HepG2 (cell line): ENCODE measurements around the gene ALG14. TPM values are rescaled to one million over a fixed set of nuclear protein-coding genes. Genes with fewer than 3 reads are reported as not detected.
A peak's percentile ranks its signal among the peaks of the same experiment; 100 is the strongest.

Source experiments
- ATAC-seq: fragments of 200-7000 bp; cut with Tn5 transposase; 3 replicates; pipeline ENCODE4 v1.9.1; 2020; ENCODE audit warnings: mild to moderate bottlenecking, moderate library complexity
- BruUV-seq: library from RNA; stranded (reverse); fragments of 400-500 nt; replicated peaks from 2 replicates; lab custom pipeline; 2021; lab: Mats Ljungman, UMichigan
- CTCF ChIA-PET: fragments of 300-600 bp; formaldehyde crosslinking; extraction: SDS; loops from one replicate; lab custom pipeline; 2021; ENCODE audit warnings: low total read pairs, inconsistent platforms, low intra/inter-chr PET ratio; lab: Yijun Ruan, JAX
- POLR2A ChIA-PET: fragments of 350-600 bp; sonication (Branson Sonifier 250); formaldehyde crosslinking; loops from one replicate; lab custom pipeline; 2020; ENCODE audit warnings: antibody characterized with exemption, inconsistent platforms; lab: Yijun Ruan, JAX
- DNase-seq: peaks from one replicate; pipeline ENCODE4 v3.0.0-alpha.2; 2015; ENCODE audit warnings: low spot score
- FAIRE-seq: peaks from 3 replicates; lab custom pipeline; 2011; peaks lifted over from hg19 to GRCh38; lab: Jason Lieb, UNC
- H2AFZ ChIP-seq: one replicate; pipeline ENCODE4 v1.6.1; 2011; ENCODE audit warnings: low read length, inconsistent platforms
- H3K27ac ChIP-seq: fragments of 300-600 bp; 3 replicates; pipeline ENCODE4 v1.8.0; 2011; ENCODE audit warnings: mixed run types, mild to moderate bottlenecking, mixed read lengths, low read length, inconsistent platforms; ENCODE audit not compliant: insufficient read depth; ENCODE audit errors: extremely low read length
- H3K27me3 ChIP-seq, 2 experiments: fragments of 200-600 bp in 1 of 2; 2 replicates in 1 of 2; 3 replicates in 1 of 2; pipeline versions ENCODE4 v1.6.0 to v1.8.0; 2011; ENCODE audit warnings: low read length in 2 of 2, mild to moderate bottlenecking in 2 of 2, moderate library complexity in 2 of 2, inconsistent platforms in 1 of 2; ENCODE audit not compliant: insufficient read depth in 2 of 2, control insufficient read depth in 1 of 2
- H3K36me3 ChIP-seq, 2 experiments: fragments of 200-600 bp in 1 of 2; replicated peaks in 1 of 2; 2 replicates in 1 of 2; 3 replicates in 1 of 2; pipeline versions ENCODE4 v1.5.1 to v1.8.0; 2011; ENCODE audit warnings: low read length in 2 of 2, inconsistent platforms in 1 of 2; ENCODE audit not compliant: insufficient read depth in 2 of 2, control insufficient read depth in 1 of 2
- H3K4me1 ChIP-seq: 2 replicates; pipeline ENCODE4 v1.5.1; 2012; ENCODE audit warnings: low read length, inconsistent platforms; ENCODE audit not compliant: insufficient read depth
- H3K4me2 ChIP-seq: 2 replicates; pipeline ENCODE4 v1.6.0; 2011; ENCODE audit warnings: low read depth, low read length, inconsistent platforms
- H3K4me3 ChIP-seq, 3 experiments: fragments of 200-600 bp in 1 of 3; sonication (generic), shearing (Covaris generic) in 1 of 3; replicated peaks in 1 of 3; 2 replicates each; pipeline ENCODE4 v1.5.1; 2011 to 2016; ENCODE audit warnings: low read length in 3 of 3, inconsistent platforms in 2 of 3, low read depth in 2 of 3, mild to moderate bottlenecking in 2 of 3, control low read depth in 1 of 3, mixed read lengths in 1 of 3; ENCODE audit not compliant: insufficient read depth in 1 of 3
- H3K79me2 ChIP-seq: one replicate; pipeline ENCODE4 v1.6.1; 2011; ENCODE audit warnings: low read length, inconsistent platforms; ENCODE audit not compliant: insufficient read depth
- H3K9ac ChIP-seq: 2 replicates; pipeline ENCODE4 v1.6.0; 2011; ENCODE audit warnings: mild to moderate bottlenecking, low read depth, low read length, inconsistent platforms; ENCODE audit not compliant: insufficient read depth
- H3K9me3 ChIP-seq: 2 replicates; pipeline ENCODE4 v1.5.1; 2012; ENCODE audit warnings: mild to moderate bottlenecking, low read length
- H4K20me1 ChIP-seq: 2 replicates; pipeline ENCODE4 v1.6.0; 2011; ENCODE audit warnings: inconsistent platforms, mild to moderate bottlenecking, low read length, moderate library complexity; ENCODE audit not compliant: insufficient read depth
- MBNL3 ChIP-seq: fragments of 250-450 bp; sonication (Bioruptor Pico); conservative IDR thresholded peaks from 2 replicates; pipeline ENCODE4 v1.8.0; 2022; ENCODE audit warnings: mild to moderate bottlenecking, inconsistent platforms
- POGK ChIP-seq: sonication (generic); formaldehyde crosslinking; conservative IDR thresholded peaks from 2 replicates; pipeline ENCODE4 v1.8.0; 2022; ENCODE audit warnings: mild to moderate bottlenecking, moderate library complexity, missing genetic modification reagents
- RBAK ChIP-seq: sonication (generic); formaldehyde crosslinking; IDR thresholded peaks from 2 replicates; pipeline ENCODE4 v1.5.1; 2020; ENCODE audit warnings: mild to moderate bottlenecking, missing genetic modification reagents
- REXO4 ChIP-seq: sonication (generic); formaldehyde crosslinking; IDR thresholded peaks from 2 replicates; pipeline ENCODE4 v1.8.0; 2022; ENCODE audit warnings: missing genetic modification reagents, mild to moderate bottlenecking, borderline replicate concordance
- SALL1 ChIP-seq: sonication (generic); formaldehyde crosslinking; IDR thresholded peaks from 2 replicates; pipeline ENCODE4 v1.8.0; 2022; ENCODE audit warnings: mild to moderate bottlenecking, missing genetic modification reagents
- SETDB1 ChIP-seq: sonication (generic); formaldehyde crosslinking; IDR thresholded peaks from 2 replicates; pipeline ENCODE4 v1.5.1; 2020; ENCODE audit warnings: missing genetic modification reagents, mild to moderate bottlenecking, borderline replicate concordance
- XBP1 ChIP-seq: sonication (generic); formaldehyde crosslinking; IDR thresholded peaks from 2 replicates; pipeline ENCODE4 v1.5.0; 2020; ENCODE audit warnings: missing genetic modification reagents
- WGBS: methylation state at CpG from one replicate; pipeline ENCODE4 v1.1.6; 2017; ENCODE audit warnings: low lambda C conversion rate; 5-methylcytosine and 5-hydroxymethylcytosine counted together
- in situ Hi-C: cut with HindIII; loops from 2 replicates; pipeline ENCODE4 v1.10.0; 2017; ENCODE audit warnings: low pct_unique_long_range_greater_than_20kb; ENCODE audit not compliant: extremely low pct_ligation_motif_present
- intact Hi-C: fragments of 100-400 bp; cut with micrococcal nuclease; formaldehyde crosslinking; loops from one replicate; pipeline ENCODE4 v1.10.0; 2022; ENCODE audit not compliant: unreplicated experiment
- polyA plus RNA-seq, 8 experiments: library from polyadenylated mRNA; depleted of rRNA in 3 of 8; stranded (reverse) in 7 of 8; unstranded in 1 of 8; fragments of >200 nt; fragmentation: Illumina TruSeq in 4 of 8; extraction: Trizol in 4 of 8; gene quantifications; 2 replicates each; pipeline versions ENCODE4 v1.2.1 to v1.2.3, GENCODE V29; 2011 to 2016; ENCODE audit warnings: low read depth in 4 of 8, missing spikeins in 1 of 8, mixed read lengths in 1 of 8; ENCODE audit not compliant: insufficient read depth in 1 of 8
- total RNA-seq, 5 experiments: library from RNA; depleted of rRNA; stranded (reverse); fragments of >200 nt; fragmentation: Illumina TruSeq; extraction: Trizol; gene quantifications; 2 replicates each; pipeline ENCODE4 v1.2.3, GENCODE V29; 2016; ENCODE audit warnings: low read depth in 1 of 5
- TF ChIP-seq, protein P1 (sequence below): sonication (generic); formaldehyde crosslinking; IDR thresholded peaks from 2 replicates; pipeline ENCODE4 v1.4.0; 2020; ENCODE audit warnings: missing genetic modification reagents

The ALG14 gene
- total and polyA plus RNA-seq, 2 of the 13 experiments (the other 11 are each of a cell fraction or from before 2014, with no cell fraction given), result 4.5 to 12.7 TPM

GRCh38 chr1:94953746-94954145, 119.0 kb downstream of the ALG14 start:
- DNase-seq, result no peak
- H3K79me2 ChIP-seq, result no peaks in the 10 kb centered on the region
- H3K4me3 ChIP-seq, result no peak overlapping the region
- in situ Hi-C loops (no loop called here), intact Hi-C loops (no loop called here)
- no peak overlapping the region for H3K27ac ChIP-seq
- H3K4me2 ChIP-seq, result no peak overlapping the region
- no peak overlapping the region for H2AFZ ChIP-seq
- peaks cover 85% of the 10 kb centered on the region for H3K4me1 ChIP-seq
- no TSS peak for BruUV-seq
- H3K9me3 ChIP-seq, result no peaks in the 10 kb centered on the region
- H3K9ac ChIP-seq, result no peak overlapping the region
- no peaks in the 10 kb centered on the region for H3K27me3 ChIP-seq
- 95% methylated on average over 5 of the region's 6 CpGs for WGBS
- H4K20me1 ChIP-seq, result no peaks in the 10 kb centered on the region
- TF ChIP-seq XBP1 (CRISPR knock-in tag), result no peak
- no peak for TF ChIP-seq MBNL3 (CRISPR knock-in tag)
- TF ChIP-seq SETDB1 (CRISPR knock-in tag), result no peak
- TF ChIP-seq POGK (CRISPR knock-in tag), result no peak
- no peak for TF ChIP-seq REXO4 (CRISPR knock-in tag)
- TF ChIP-seq SALL1 (CRISPR knock-in tag), result no peak
- ChIA-PET CTCF (no interaction called here), POLR2A (no interaction called here)
- no peak for ATAC-seq
- no peaks in the 10 kb centered on the region for H3K36me3 ChIP-seq
- no peak for FAIRE-seq

DNA sequence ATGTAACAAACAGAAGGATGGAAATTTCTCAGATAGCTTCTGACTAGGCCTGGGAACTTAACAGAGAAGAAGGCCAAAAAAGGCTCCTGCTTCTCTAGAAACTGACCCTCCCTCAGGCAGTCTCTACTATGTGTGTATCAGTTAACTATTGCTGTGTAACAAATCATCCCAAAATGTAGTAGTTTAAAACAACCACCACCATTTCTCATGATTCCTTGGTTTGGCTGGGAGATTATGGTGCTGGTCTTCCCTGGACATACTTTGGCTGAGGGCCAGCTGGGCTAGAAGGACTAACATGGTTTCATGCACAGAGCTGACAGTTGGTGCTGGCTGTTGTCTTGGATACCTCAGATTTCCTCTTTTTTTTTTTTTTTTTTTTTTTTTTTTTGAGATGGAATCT, 119.6 kb downstream of the ALG14 start:
- CTCF ChIA-PET, result no interaction called here
- DNase-seq, result no peak
- H3K27ac ChIP-seq, result no peak overlapping the region
- no peak overlapping the region for H3K9ac ChIP-seq
- ATAC-seq, result no peak
- no peaks in the 10 kb centered on the region for H3K9me3 ChIP-seq
- no peak overlapping the region for H2AFZ ChIP-seq
- H3K4me3 ChIP-seq, result no peak overlapping the region
- H3K27me3 ChIP-seq, result no peaks in the 10 kb centered on the region
- POLR2A ChIA-PET, result no interaction called here
- in situ Hi-C loops (no loop called here), intact Hi-C loops (no loop called here)
- BruUV-seq, result no TSS peak
- H4K20me1 ChIP-seq, result no peaks in the 10 kb centered on the region
- no peaks in the 10 kb centered on the region for H3K36me3 ChIP-seq
- peaks cover 79% of the 10 kb centered on the region for H3K4me1 ChIP-seq
- H3K4me2 ChIP-seq, result no peak overlapping the region
- FAIRE-seq, result no peak
- H3K79me2 ChIP-seq, result no peaks in the 10 kb centered on the region
- TF ChIP-seq, protein P1, sequence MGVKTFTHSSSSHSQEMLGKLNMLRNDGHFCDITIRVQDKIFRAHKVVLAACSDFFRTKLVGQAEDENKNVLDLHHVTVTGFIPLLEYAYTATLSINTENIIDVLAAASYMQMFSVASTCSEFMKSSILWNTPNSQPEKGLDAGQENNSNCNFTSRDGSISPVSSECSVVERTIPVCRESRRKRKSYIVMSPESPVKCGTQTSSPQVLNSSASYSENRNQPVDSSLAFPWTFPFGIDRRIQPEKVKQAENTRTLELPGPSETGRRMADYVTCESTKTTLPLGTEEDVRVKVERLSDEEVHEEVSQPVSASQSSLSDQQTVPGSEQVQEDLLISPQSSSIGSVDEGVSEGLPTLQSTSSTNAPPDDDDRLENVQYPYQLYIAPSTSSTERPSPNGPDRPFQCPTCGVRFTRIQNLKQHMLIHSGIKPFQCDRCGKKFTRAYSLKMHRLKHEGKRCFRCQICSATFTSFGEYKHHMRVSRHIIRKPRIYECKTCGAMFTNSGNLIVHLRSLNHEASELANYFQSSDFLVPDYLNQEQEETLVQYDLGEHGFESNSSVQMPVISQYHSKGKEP (CRISPR knock-in tag), result no peak
- peak; percentile 91 for TF ChIP-seq RBAK
